H9 (cell line): ENCODE results near the gene PUS7. TPM values are rescaled to one million over a fixed set of nuclear protein-coding genes. Genes with fewer than 3 reads are reported as not detected.

Experiments
- DNase-seq: peaks from one replicate; pipeline ENCODE4 v3.0.0-alpha.2; 2017
- H2AFZ ChIP-seq: one replicate; pipeline ENCODE4 v1.6.1; 2013; ENCODE audit warnings: mild to moderate bottlenecking, low read length, control low read depth, moderate library complexity
- H2AK5ac ChIP-seq: 2 replicates; pipeline ENCODE4 v1.6.1; 2013; ENCODE audit warnings: low read length, control low read depth, mixed read lengths; ENCODE audit not compliant: insufficient read length
- H2BK120ac ChIP-seq: one replicate; pipeline ENCODE4 v1.6.1; 2013; ENCODE audit warnings: low read depth, mild to moderate bottlenecking, low read length, control low read depth, inconsistent platforms; ENCODE audit not compliant: poor library complexity, severe bottlenecking
- H2BK12ac ChIP-seq: 2 replicates; pipeline ENCODE4 v1.6.1; 2013; ENCODE audit warnings: low read length, control low read depth, mixed read lengths, low read depth; ENCODE audit not compliant: insufficient read length
- H2BK15ac ChIP-seq: 2 replicates; pipeline ENCODE4 v1.6.1; 2013; ENCODE audit warnings: low read depth, low read length, control low read depth
- H2BK20ac ChIP-seq: one replicate; pipeline ENCODE4 v1.6.1; 2013; ENCODE audit warnings: low read depth, mild to moderate bottlenecking, low read length, control low read depth, inconsistent platforms; ENCODE audit not compliant: poor library complexity, severe bottlenecking
- H2BK5ac ChIP-seq: 2 replicates; pipeline ENCODE4 v1.6.1; 2013; ENCODE audit warnings: low read length, control low read depth, mixed read lengths; ENCODE audit not compliant: insufficient read length
- H3K14ac ChIP-seq: 2 replicates; pipeline ENCODE4 v1.6.1; 2013; ENCODE audit warnings: low read length, control low read depth; ENCODE audit not compliant: insufficient read depth
- H3K18ac ChIP-seq: 2 replicates; pipeline ENCODE4 v1.6.1; 2013; ENCODE audit warnings: low read depth, mild to moderate bottlenecking, mixed read lengths, low read length, control low read depth; ENCODE audit not compliant: insufficient read length
- H3K23ac ChIP-seq: 2 replicates; pipeline ENCODE4 v1.6.1; 2013; ENCODE audit warnings: low read length, control low read depth, mixed read lengths, low read depth; ENCODE audit not compliant: insufficient read length
- H3K23me2 ChIP-seq: 2 replicates; pipeline ENCODE4 v1.6.1; 2013; ENCODE audit warnings: low read depth, mild to moderate bottlenecking, mixed read lengths, low read length, control low read depth; ENCODE audit not compliant: insufficient read length, poor library complexity, severe bottlenecking
- H3K27ac ChIP-seq: 2 replicates; pipeline ENCODE4 v1.5.1; 2013; ENCODE audit warnings: low read length, control low read depth, mixed read lengths, low read depth; ENCODE audit not compliant: insufficient read length
- H3K27me3 ChIP-seq: 2 replicates; pipeline ENCODE4 v1.6.1; 2013; ENCODE audit warnings: low read length, control low read depth, inconsistent platforms; ENCODE audit not compliant: insufficient read depth
- H3K4ac ChIP-seq: 2 replicates; pipeline ENCODE4 v1.6.1; 2013; ENCODE audit warnings: low read depth, mild to moderate bottlenecking, control low read depth, inconsistent platforms, low read length, moderate library complexity
- H3K4me1 ChIP-seq: 2 replicates; pipeline ENCODE4 v1.6.1; 2013; ENCODE audit warnings: low read length, control low read depth, inconsistent platforms; ENCODE audit not compliant: insufficient read depth
- H3K4me2 ChIP-seq: 2 replicates; pipeline ENCODE4 v1.6.1; 2013; ENCODE audit warnings: low read length, control low read depth, mixed read lengths; ENCODE audit not compliant: insufficient read length, insufficient read depth
- H3K56ac ChIP-seq: 2 replicates; pipeline ENCODE4 v1.6.1; 2013; ENCODE audit warnings: low read depth, mild to moderate bottlenecking, mixed read lengths, low read length, control low read depth; ENCODE audit not compliant: insufficient read length
- H3K79me1 ChIP-seq: 2 replicates; pipeline ENCODE4 v1.6.1; 2013; ENCODE audit warnings: low read depth, mild to moderate bottlenecking, moderate library complexity, low read length, control low read depth, inconsistent platforms; ENCODE audit not compliant: insufficient read depth, poor library complexity, severe bottlenecking
- H3K79me2 ChIP-seq: 2 replicates; pipeline ENCODE4 v1.6.1; 2013; ENCODE audit warnings: low read length, control low read depth, inconsistent platforms; ENCODE audit not compliant: insufficient read depth
- H3K9ac ChIP-seq: 2 replicates; pipeline ENCODE4 v1.6.1; 2013; ENCODE audit warnings: low read length, control low read depth, mixed read lengths; ENCODE audit not compliant: insufficient read length; ENCODE audit errors: extremely low read depth
- H3K9me3 ChIP-seq: one replicate; pipeline ENCODE4 v1.6.1; 2013; ENCODE audit warnings: low read depth, low read length, inconsistent platforms; ENCODE audit not compliant: control insufficient read depth
- H3T11ph ChIP-seq: one replicate; pipeline ENCODE4 v1.6.1; 2013; ENCODE audit warnings: mild to moderate bottlenecking, low read length, control low read depth, inconsistent platforms
- H4K20me1 ChIP-seq: one replicate; pipeline ENCODE4 v1.6.1; 2013; ENCODE audit not compliant: control insufficient read depth, insufficient read length, insufficient read depth
- H4K5ac ChIP-seq: 2 replicates; pipeline ENCODE4 v1.6.1; 2013; ENCODE audit warnings: low read depth, mild to moderate bottlenecking, mixed read lengths, low read length, control low read depth; ENCODE audit not compliant: insufficient read length
- H4K8ac ChIP-seq: replicated peaks from 2 replicates; pipeline ENCODE4 v1.6.1; 2013; ENCODE audit warnings: low read length, control low read depth, mixed read lengths, low read depth; ENCODE audit not compliant: insufficient read length
- H4K91ac ChIP-seq: 2 replicates; pipeline ENCODE4 v1.6.1; 2013; ENCODE audit warnings: low read depth, mild to moderate bottlenecking, moderate library complexity, mixed read lengths, low read length, control low read depth; ENCODE audit not compliant: insufficient read length
- H3K27ac Mint-ChIP-seq, 3 experiments: 2 replicates in 2 of 3; 3 replicates in 1 of 3; pipeline ENCODE4 v1.8.0; 2020 to 2021; ENCODE audit warnings: mixed read lengths in 3 of 3, mild to moderate bottlenecking in 1 of 3, moderate library complexity in 1 of 3
- H3K27me3 Mint-ChIP-seq: 2 replicates; pipeline ENCODE4 v1.8.0; 2021; ENCODE audit warnings: low read depth, mild to moderate bottlenecking, moderate library complexity, mixed read lengths
- H3K36me3 Mint-ChIP-seq, 3 experiments: 2 replicates in 2 of 3; 3 replicates in 1 of 3; pipeline ENCODE4 v1.8.0; 2020 to 2021; ENCODE audit warnings: low read depth in 3 of 3, mixed read lengths in 3 of 3; ENCODE audit not compliant: insufficient read depth in 1 of 3
- H3K4me1 Mint-ChIP-seq, 2 experiments: 2 replicates each; pipeline ENCODE4 v1.8.0; 2020; ENCODE audit warnings: mixed read lengths in 2 of 2
- H3K4me3 Mint-ChIP-seq, 2 experiments: 2 replicates in 1 of 2; 3 replicates in 1 of 2; pipeline ENCODE4 v1.8.0; 2020 to 2021; ENCODE audit warnings: mild to moderate bottlenecking in 2 of 2, mixed read lengths in 2 of 2, moderate library complexity in 1 of 2
- H3K9me3 Mint-ChIP-seq, 2 experiments: 2 replicates in 1 of 2; 3 replicates in 1 of 2; pipeline ENCODE4 v1.8.0; 2020; ENCODE audit warnings: mild to moderate bottlenecking in 2 of 2, mixed read lengths in 2 of 2, moderate library complexity in 1 of 2
- CTCF ChIP-seq: fragments of 200-600 bp; sonication (generic); conservative IDR thresholded peaks from 3 replicates; pipeline ENCODE4 v1.8.0; 2021; ENCODE audit warnings: antibody characterized with exemption, mild to moderate bottlenecking
- WGBS: extraction: QIAGEN DNeasy Blood & Tissue Kit; methylation state at CpG from one replicate; pipeline ENCODE4 v1.1.7; 2013; ENCODE audit warnings: missing lambda C conversion rate, low lambda C conversion rate, mixed read lengths; ENCODE audit not compliant: insufficient read length; ENCODE audit errors: extremely low coverage; 5-methylcytosine and 5-hydroxymethylcytosine counted together
- total RNA-seq: library from RNA; stranded (reverse); gene quantifications from 2 replicates; pipeline ENCODE4 v1.2.1, GENCODE V29; 2021

PUS7 gene
- total RNA-seq, 1 experiment from 2014 or later: 54.3 TPM

GRCh38 chr7:105439174-105439893 is 82.7 kb downstream of the PUS7 start:
- DNase-seq: no peak

More at GRCh38 chr7:105439174-105439893, 82.7 kb downstream of the PUS7 start:
- Histone ChIP-seq H3K27me3 (no peaks in the 10 kb centered on the region), H3K79me1 (no peaks in the 10 kb centered on the region), H2BK12ac (no peak overlapping the region), H2BK20ac (no peak overlapping the region), H4K20me1 (no peaks in the 10 kb centered on the region), H3K4me1 (no peaks in the 10 kb centered on the region), H3K27ac (no peak overlapping the region), H3K4ac (no peak overlapping the region), H3K79me2 (no peaks in the 10 kb centered on the region), H4K91ac (no peak overlapping the region), H3T11ph (no peak overlapping the region), H2BK120ac (no peak overlapping the region), H2BK5ac (no peak overlapping the region), H3K9ac (no peak overlapping the region), H3K9me3 (no peaks in the 10 kb centered on the region), H3K23ac (no peak overlapping the region), H4K5ac (no peak overlapping the region), H3K4me2 (no peak overlapping the region), H3K23me2 (no peaks in the 10 kb centered on the region), H3K14ac (no peak overlapping the region), H2AK5ac (no peak overlapping the region), H2AFZ (no peak overlapping the region), H2BK15ac (no peak overlapping the region), H4K8ac (no peak overlapping the region), H3K56ac (no peak overlapping the region), H3K18ac (no peak overlapping the region)
- peak overlapping the region in 2 of 3 experiments; percentile 40 to 58; a peak in 2 of 7 replicates for H3K27ac Mint-ChIP-seq
- no peaks in the 10 kb centered on the region; a peak in 1 of 7 replicates for H3K36me3 Mint-ChIP-seq
- TF ChIP-seq CTCF: no peak
- H3K27me3 Mint-ChIP-seq: 0 out of 2 replicates have a peak, but pooled peaks cover 2% of the 10 kb centered on the region
- no peak overlapping the region for H3K4me3 Mint-ChIP-seq
- WGBS: no CpG with 5 or more reads among the region's 9 CpGs
- H3K9me3 Mint-ChIP-seq: no peaks in the 10 kb centered on the region
- H3K4me1 Mint-ChIP-seq: peaks cover 0 to 5% of the 10 kb centered on the region in 2 experiments
